Measurements from ENCODE around the gene DOCK3. TPM values are rescaled to one million over a fixed set of nuclear protein-coding genes. Genes with fewer than 3 reads are reported as not detected.
"Not testable (repeated sequence)": the region's sequence is repeated elsewhere in the genome, so short reads cannot be mapped to it uniquely, and the experiment has no call there.

The DOCK3 gene
- total RNA-seq, 1 experiment from 2014 or later, result 1.4 TPM

GRCh38 chr3:51354731-51355615 is 680.2 kb downstream of the DOCK3 start:
- no peak for DNase-seq (ENCODE audit: low read depth)

DNA sequence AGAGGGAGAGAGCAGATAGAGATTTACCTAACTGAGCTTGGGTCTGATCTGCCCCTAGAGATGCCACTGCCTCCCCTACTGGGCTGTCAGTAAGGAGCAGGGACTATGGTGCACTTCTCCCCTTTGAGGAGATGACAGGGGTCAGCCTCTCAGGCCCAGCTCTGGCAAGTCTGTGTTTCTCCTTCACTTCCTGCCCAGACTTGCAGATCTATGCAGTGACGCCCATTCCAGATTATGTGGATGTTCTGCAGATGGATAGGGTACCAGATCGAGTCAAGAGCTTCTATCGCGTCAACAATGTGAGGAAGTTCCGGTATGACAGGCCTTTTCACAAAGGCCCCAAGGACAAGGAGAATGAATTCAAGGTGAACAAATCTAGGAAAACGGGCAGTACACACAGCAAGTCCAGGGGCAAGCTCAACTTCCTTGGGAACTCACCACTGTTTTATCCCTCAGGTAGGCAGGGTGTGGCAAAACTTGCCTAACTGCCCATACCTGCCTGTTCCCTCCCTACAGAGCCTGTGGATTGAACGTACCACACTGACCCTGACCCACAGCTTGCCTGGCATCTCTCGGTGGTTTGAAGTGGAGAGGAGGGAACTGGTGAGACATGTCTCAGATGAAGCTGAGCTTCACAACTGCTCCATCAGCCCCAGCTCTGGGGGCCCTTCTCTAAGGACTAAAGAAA is 681.3 kb downstream of the DOCK3 start:
- no peak for DNase-seq (ENCODE audit: low read depth)

DNA sequence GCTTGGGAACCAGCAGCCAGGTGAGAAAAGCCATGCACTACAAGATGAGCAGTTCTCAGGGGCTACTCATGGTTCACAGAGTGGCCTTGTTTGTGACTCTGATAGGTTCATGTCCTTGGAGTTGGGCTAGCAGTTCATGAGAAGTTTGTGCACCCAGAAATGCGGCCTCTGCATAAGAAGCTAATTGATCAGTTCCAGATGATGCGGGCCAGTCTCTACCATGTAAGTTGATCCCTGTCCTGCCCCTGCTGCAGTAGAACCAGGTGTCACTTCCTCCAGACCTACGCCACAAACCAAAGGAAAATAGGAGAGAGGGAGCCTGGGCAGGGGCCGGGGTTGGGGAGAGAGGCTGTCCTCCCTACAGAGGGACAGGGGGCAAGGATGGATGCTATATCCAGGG is 683.1 kb downstream of the DOCK3 start:
- no peak for DNase-seq (ENCODE audit: low read depth)

DNA sequence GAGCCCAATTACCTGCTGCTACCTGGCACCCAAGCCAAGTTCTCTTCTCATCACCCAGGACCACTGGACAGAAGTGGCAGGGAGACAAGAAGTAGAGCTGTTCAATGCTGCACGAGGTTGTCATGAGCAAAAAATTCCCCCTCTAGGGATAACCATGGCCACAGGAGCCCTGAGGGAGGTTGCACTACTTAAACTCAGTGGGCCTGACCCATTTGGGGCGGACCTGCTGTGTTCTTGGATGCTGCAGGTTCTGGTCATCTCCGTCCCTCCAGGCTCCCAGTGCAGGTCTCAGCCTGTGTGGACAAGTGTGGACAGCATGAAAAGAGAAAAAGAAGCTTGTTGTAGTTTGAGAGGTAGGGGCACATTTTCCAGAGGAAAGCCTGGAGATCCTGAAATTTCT is 684.3 kb downstream of the DOCK3 start:
- DNase-seq (ENCODE audit: low read depth), result no peak

DNA sequence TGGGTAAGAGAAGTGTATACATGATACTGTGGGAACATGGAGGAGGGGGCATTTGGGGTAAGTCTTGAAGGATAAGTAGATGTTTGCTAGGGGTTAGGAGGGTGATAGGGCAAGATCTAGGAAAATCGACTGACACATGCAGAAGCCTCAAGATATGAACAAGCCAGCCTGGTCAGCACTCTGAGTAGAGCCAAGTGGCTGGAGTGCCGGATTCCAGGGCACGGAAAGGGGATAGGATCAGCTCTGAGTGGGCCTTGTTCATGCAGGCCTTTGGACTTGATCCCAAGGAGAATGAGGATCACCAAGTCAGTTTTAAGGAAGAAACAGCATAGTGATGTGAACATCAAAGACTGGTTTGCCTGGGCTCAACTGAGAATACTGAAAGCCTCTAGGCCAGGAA is 686.1 kb downstream of the DOCK3 start:
- DNase-seq (ENCODE audit: low read depth), result no peak

DNA sequence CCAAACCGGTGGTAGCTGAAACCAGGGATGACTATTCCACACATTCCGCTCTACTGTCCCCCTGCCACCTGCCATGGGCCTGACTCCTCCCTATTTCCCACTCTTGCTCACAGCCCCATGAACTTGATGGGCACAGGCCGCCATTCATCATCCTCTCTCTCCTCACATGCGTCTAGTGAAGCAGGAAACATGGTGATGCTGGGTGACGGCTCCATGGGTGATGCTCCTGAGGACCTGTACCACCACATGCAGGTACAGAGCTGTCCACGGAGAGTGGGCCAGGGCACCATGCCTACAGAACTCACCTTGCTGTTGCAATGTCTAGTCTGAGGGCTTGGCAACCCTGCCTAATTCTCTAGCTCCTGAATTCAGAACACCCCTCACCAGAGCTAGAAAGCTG is 687.0 kb downstream of the DOCK3 start:
- DNase-seq (ENCODE audit: low read depth), result no peak

GRCh38 chr3:51362476-51362875 is 687.7 kb downstream of the DOCK3 start:
- no peak for DNase-seq (ENCODE audit: low read depth)

- not testable (repeated sequence) for DNase-seq (ENCODE audit: low read depth)
Observed at GRCh38 chr3:51368276-51368675, 693.5 kb downstream of the DOCK3 start.

GRCh38 chr3:51371943-51372557 is 697.3 kb downstream of the DOCK3 start:
- DNase-seq (ENCODE audit: low read depth), result peak; percentile 68

DNA sequence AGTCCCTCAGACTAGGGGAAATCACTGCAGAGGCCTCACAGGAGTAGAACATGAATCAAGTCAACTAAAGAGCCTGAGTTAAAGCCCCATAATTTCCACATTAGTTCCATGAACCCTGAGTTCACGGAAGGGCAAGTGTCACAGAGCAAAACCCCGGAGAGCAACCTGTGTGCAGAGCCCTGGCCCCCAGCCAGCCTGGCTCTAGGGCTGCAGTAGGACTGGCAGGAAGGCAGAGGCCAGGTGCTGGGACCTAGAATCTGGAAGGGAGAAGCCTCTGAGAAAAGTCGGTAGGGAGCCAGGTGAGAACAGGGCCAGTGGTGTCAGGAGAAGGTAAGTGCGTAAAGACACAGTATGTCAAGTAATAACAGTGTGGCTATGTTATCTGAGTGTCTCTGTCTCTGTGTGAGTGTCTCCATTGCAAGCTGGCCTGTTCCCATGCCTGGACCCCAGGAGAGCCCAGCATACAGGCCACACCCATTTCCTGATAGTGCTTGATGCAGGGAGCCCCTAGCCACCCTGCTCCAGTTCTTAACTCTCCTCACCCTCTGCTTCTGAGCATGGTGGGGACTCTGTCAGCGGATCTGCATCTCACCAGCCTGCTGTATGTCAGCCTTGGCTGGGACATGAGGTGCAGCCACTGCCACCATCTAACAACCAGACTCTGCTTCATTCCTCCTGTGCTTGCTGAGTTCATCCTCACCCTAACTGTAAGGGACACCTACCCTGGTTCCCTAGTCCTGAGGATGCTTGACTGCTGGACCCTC is 699.1 kb downstream of the DOCK3 start:
- no peak for DNase-seq (ENCODE audit: low read depth)

- no peak for DNase-seq (ENCODE audit: low read depth)
Observed at GRCh38 chr3:51374456-51374855, 699.7 kb downstream of the DOCK3 start.

DNA sequence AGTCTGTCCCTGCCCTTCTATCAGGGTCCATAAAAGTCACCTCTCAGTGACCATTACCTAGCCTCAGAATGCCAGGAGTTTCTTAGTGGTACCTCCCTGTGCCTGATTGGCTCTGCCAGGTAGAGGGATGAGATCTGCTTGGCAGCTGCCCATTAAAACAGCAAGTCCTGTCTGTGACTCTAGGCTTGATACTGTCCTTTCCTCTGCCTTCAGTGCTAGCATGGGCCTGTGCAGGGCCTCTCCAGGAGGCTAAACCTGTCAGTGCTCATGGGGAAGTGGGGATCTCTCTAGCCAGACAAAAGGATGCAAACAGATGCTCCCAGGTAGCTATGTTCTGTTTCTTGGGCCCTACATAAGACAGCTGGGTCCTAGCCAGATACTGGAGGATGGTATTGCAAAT is 700.4 kb downstream of the DOCK3 start:
- DNase-seq (ENCODE audit: low read depth), result no peak

GRCh38 chr3:51375571-51375970 is 700.8 kb downstream of the DOCK3 start:
- DNase-seq (ENCODE audit: low read depth), result no peak

GRCh38 chr3:51378065-51378464 is 703.3 kb downstream of the DOCK3 start:
- no peak for DNase-seq (ENCODE audit: low read depth)

DNA sequence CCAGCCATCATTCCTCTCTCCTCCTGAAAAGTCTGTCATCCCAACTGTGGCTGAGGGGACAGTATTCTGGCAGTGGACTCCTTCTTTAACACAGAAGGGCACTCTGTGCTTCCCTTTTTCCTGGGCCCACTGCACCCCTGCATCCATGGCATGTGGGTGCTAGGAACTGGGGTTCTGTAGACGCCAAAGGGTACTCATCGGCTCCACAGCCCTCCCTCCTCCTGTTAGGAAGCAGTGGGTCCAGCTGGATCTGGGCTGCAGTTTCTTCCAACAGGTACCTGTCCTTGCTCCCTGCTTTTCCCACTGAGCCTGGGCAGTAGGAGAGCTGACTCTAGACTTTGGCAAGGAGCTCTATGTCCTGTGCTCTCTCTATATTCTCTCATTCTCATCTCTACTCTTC is 704.0 kb downstream of the DOCK3 start:
- DNase-seq (ENCODE audit: low read depth), result no peak

GRCh38 chr3:51379301-51379700 is 704.6 kb downstream of the DOCK3 start:
- DNase-seq (ENCODE audit: low read depth), result no peak

GRCh38 chr3:51379746-51380455 is 705.2 kb downstream of the DOCK3 start:
- no peak for DNase-seq (ENCODE audit: low read depth)

- DNase-seq (ENCODE audit: low read depth), result no peak
Observed at GRCh38 chr3:51380601-51381332, 706.0 kb downstream of the DOCK3 start.

- no peak for DNase-seq (ENCODE audit: low read depth)
Observed at GRCh38 chr3:51381333-51381705, 706.6 kb downstream of the DOCK3 start.

DNA sequence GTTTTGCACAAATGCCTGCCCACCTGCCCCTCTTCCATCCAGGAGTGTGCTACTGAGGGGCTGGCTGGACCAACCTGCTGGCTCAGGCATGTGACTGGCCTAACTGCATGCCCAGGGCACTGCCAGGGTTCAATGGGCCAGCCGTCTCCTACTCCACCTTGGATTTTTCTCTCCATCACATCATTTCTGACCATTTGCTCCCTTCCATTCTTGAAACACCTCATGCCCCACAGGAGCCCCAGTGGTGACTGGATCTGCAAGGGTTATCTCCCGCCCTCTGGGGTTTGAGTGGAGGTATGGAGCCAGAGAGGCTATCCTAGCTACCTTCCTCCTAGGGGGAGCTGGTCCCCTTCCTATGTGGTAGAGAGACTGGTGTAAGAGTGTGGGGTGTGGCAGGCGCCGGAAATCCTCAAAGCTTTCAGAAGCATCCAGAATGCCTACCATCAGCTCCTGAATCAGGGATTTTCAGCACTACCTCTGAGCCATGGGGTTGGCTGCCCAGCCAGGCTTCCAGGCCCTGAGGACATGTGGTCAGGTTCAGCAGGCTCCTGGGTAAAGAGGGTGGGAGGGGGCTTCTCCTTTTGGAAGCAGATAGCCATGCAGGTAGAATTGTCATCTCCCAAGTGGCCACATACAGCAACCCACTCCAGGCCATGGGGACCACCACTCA is 707.5 kb downstream of the DOCK3 start:
- no peak for DNase-seq (ENCODE audit: low read depth)

All from HT1080 (cell line).